ENCODE data around the gene HID1. TPM values are rescaled to one million over a fixed set of nuclear protein-coding genes. Genes with fewer than 3 reads are reported as not detected.

HID1 gene
- total and polyA plus RNA-seq, 2 donors (not counting 1 experiment from before 2014, with no cell fraction given) = 3.9 to 4.0 TPM

Other genes starting within 250 kb of the HID1 start
- 76.0 and 76.8 TPM in 2 replicates for gene RAB37, start 235.5 kb downstream of the HID1 start, total RNA-seq
- gene RAB37, start 235.5 kb downstream of the HID1 start, polyA plus RNA-seq = 67.6 and 81.9 TPM in 2 replicates
- 69.5 and 81.8 TPM in 2 replicates for gene NHERF1, start 224.1 kb downstream of the HID1 start, total RNA-seq
- 45.0 and 56.2 TPM in 2 replicates for gene NHERF1, start 224.1 kb downstream of the HID1 start, polyA plus RNA-seq
- gene NAT9, start 196.4 kb downstream of the HID1 start, total RNA-seq = 66.6 and 71.1 TPM in 2 replicates
- gene NAT9, start 196.4 kb downstream of the HID1 start, polyA plus RNA-seq = 73.6 and 86.5 TPM in 2 replicates
- not detected in 2 replicates for gene GRIN2C, start 112.9 kb downstream of the HID1 start, total RNA-seq
- 0.03 TPM in 1 of 2 replicates, not detected in the other for gene GRIN2C, start 112.9 kb downstream of the HID1 start, polyA plus RNA-seq
- gene FDXR, start 99.8 kb downstream of the HID1 start, total RNA-seq = 6.7 and 7.0 TPM in 2 replicates
- gene FDXR, start 99.8 kb downstream of the HID1 start, polyA plus RNA-seq = 4.6 TPM in 2 replicates
- gene FADS6, start 79.1 kb downstream of the HID1 start, total RNA-seq = not detected in 2 replicates
- not detected in 2 replicates for gene FADS6, start 79.1 kb downstream of the HID1 start, polyA plus RNA-seq
- not detected in 2 replicates for gene USH1G, start 49.5 kb downstream of the HID1 start, total RNA-seq
- gene USH1G, start 49.5 kb downstream of the HID1 start, polyA plus RNA-seq = not detected in 2 replicates
- not detected in 2 replicates for gene OTOP2, start 48.5 kb downstream of the HID1 start, total RNA-seq
- not detected in 2 replicates for gene OTOP2, start 48.5 kb downstream of the HID1 start, polyA plus RNA-seq
- gene OTOP3, start 36.9 kb downstream of the HID1 start, total RNA-seq = not detected in 2 replicates
- gene OTOP3, start 36.9 kb downstream of the HID1 start, polyA plus RNA-seq = not detected in 2 replicates
- not detected in 2 replicates for gene CDR2L, start 14.9 kb upstream of the HID1 start, total RNA-seq
- gene CDR2L, start 14.9 kb upstream of the HID1 start, polyA plus RNA-seq = 0.03 and 0.07 TPM in 2 replicates
- 20.8 and 23.3 TPM in 2 replicates for gene MRPL58, start 39.9 kb upstream of the HID1 start, total RNA-seq
- gene MRPL58, start 39.9 kb upstream of the HID1 start, polyA plus RNA-seq = 20.4 and 21.6 TPM in 2 replicates
- gene ATP5PD, start 74.2 kb upstream of the HID1 start, total RNA-seq = 98.8 and 101 TPM in 2 replicates
- 70.8 and 92.1 TPM in 2 replicates for gene ATP5PD, start 74.2 kb upstream of the HID1 start, polyA plus RNA-seq
- 23.2 and 24.6 TPM in 2 replicates for gene KCTD2, start 74.5 kb upstream of the HID1 start, total RNA-seq
- 15.1 and 15.7 TPM in 2 replicates for gene KCTD2, start 74.5 kb upstream of the HID1 start, polyA plus RNA-seq
- 9.3 and 13.7 TPM in 2 replicates for gene SLC16A5, start 115.2 kb upstream of the HID1 start, total RNA-seq
- gene SLC16A5, start 115.2 kb upstream of the HID1 start, polyA plus RNA-seq = 5.1 and 14.5 TPM in 2 replicates
- gene ARMC7, start 137.2 kb upstream of the HID1 start, total RNA-seq = 15.7 and 15.9 TPM in 2 replicates
- 9.2 and 10.4 TPM in 2 replicates for gene ARMC7, start 137.2 kb upstream of the HID1 start, polyA plus RNA-seq
- 98.9 and 103 TPM in 2 replicates for gene NT5C, start 159.0 kb upstream of the HID1 start, total RNA-seq
- 133 and 184 TPM in 2 replicates for gene NT5C, start 159.0 kb upstream of the HID1 start, polyA plus RNA-seq
- 37.6 and 37.8 TPM in 2 replicates for gene JPT1, start 181.8 kb upstream of the HID1 start, total RNA-seq
- 34.8 and 39.7 TPM in 2 replicates for gene JPT1, start 181.8 kb upstream of the HID1 start, polyA plus RNA-seq
- 229 and 234 TPM in 2 replicates for gene SUMO2, start 210.2 kb upstream of the HID1 start, total RNA-seq
- gene SUMO2, start 210.2 kb upstream of the HID1 start, polyA plus RNA-seq = 35.1 and 54.7 TPM in 2 replicates
- gene NUP85, start 232.9 kb upstream of the HID1 start, total RNA-seq = 128 and 142 TPM in 2 replicates
- gene NUP85, start 232.9 kb upstream of the HID1 start, polyA plus RNA-seq = 97.5 and 170 TPM in 2 replicates

Measured in B cell (primary cell).